Ovary (tissue), 3 donors: Measurements from ENCODE around the gene PTPN14.

Experiments used
- EP300 ChIP-seq: sonication (generic); formaldehyde crosslinking; IDR thresholded peaks from one replicate; pipeline ENCODE4 v1.6.1; 2017; ENCODE audit warnings: antibody characterized with exemption
- POLR2A ChIP-seq: fragments of 450-650 bp; IDR thresholded peaks from one replicate; pipeline ENCODE4 v1.6.1; 2017; ENCODE audit warnings: antibody characterized with exemption, mild to moderate bottlenecking, moderate library complexity
- TF ChIP-seq, protein P1 (sequence below), 3 donors: fragments of 450-650 bp in 2 of 3; fragments of 200-600 bp in 1 of 3; IDR thresholded peaks; one replicate each; pipeline versions ENCODE4 v1.5.1 to v1.8.0; 2016 to 2022; ENCODE audit warnings: antibody characterized with exemption in 3 of 3, mild to moderate bottlenecking in 1 of 3
- donor health status: DM: no; HTN: no; CAD: no.

DNA sequence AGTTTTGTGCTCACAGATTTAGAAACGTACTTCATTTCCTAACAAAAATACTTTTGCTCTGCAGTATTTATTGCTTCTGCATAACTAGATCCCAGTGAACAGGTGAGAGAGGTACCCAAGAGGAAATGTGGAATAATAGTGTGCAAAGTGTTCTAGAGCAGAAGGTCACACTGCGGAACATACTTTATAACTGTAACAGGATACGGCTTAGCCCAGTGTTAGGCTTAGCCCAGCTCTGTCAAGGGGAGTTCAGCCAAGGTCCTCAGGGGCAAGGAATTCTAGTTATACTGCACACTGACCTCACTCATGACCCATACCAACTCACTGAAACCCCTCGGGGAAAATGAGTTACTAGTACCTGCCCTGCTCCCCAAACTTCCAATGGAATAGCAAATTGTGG is 55.3 kb downstream of the PTPN14 start:
- TF ChIP-seq, protein P1, sequence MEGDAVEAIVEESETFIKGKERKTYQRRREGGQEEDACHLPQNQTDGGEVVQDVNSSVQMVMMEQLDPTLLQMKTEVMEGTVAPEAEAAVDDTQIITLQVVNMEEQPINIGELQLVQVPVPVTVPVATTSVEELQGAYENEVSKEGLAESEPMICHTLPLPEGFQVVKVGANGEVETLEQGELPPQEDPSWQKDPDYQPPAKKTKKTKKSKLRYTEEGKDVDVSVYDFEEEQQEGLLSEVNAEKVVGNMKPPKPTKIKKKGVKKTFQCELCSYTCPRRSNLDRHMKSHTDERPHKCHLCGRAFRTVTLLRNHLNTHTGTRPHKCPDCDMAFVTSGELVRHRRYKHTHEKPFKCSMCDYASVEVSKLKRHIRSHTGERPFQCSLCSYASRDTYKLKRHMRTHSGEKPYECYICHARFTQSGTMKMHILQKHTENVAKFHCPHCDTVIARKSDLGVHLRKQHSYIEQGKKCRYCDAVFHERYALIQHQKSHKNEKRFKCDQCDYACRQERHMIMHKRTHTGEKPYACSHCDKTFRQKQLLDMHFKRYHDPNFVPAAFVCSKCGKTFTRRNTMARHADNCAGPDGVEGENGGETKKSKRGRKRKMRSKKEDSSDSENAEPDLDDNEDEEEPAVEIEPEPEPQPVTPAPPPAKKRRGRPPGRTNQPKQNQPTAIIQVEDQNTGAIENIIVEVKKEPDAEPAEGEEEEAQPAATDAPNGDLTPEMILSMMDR (IDR thresholded peaks at IDR 0.05) = no peak
- TF ChIP-seq EP300 = no peak
- no peak for TF ChIP-seq POLR2A
